ENCODE results near the gene TRIM33.

DNA sequence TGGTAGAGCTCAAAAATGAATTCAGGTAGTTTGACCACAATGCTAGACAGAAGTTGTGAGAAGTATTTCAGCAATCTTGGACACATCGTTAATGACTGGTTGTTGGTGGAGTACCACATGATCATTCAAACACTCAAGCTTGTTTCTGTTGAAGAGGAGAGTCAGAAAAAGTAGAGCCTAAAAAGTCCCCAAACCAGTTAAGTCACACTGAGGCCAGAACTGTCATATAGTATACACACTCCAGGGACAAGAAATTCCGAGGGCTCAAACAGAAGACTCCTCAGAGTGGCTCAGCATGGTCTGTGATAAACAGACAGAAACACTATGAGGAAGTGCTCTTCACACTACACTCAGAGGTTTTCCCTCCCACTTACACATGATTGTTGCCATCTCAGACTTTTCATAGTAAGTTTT, 5.8 kb downstream of the TRIM33 start:
- TF ChIP-seq, protein P1, sequence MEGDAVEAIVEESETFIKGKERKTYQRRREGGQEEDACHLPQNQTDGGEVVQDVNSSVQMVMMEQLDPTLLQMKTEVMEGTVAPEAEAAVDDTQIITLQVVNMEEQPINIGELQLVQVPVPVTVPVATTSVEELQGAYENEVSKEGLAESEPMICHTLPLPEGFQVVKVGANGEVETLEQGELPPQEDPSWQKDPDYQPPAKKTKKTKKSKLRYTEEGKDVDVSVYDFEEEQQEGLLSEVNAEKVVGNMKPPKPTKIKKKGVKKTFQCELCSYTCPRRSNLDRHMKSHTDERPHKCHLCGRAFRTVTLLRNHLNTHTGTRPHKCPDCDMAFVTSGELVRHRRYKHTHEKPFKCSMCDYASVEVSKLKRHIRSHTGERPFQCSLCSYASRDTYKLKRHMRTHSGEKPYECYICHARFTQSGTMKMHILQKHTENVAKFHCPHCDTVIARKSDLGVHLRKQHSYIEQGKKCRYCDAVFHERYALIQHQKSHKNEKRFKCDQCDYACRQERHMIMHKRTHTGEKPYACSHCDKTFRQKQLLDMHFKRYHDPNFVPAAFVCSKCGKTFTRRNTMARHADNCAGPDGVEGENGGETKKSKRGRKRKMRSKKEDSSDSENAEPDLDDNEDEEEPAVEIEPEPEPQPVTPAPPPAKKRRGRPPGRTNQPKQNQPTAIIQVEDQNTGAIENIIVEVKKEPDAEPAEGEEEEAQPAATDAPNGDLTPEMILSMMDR (IDR thresholded peaks at IDR 0.05) = no peak
- TF ChIP-seq POLR2A (IDR thresholded peaks at IDR 0.05) = no peak
